Skeletal muscle cell (primary cell): ENCODE results near the gene OR10A5.
"Not testable (repeated sequence)": the region's sequence is repeated elsewhere in the genome, so short reads cannot be mapped to it uniquely, and the experiment has no call there.

Source experiments
- DNase-seq: peaks from one replicate; pipeline ENCODE4 v3.0.0-alpha.2; 2010; ENCODE audit warnings: low read depth
- H3K4me3 ChIP-seq: 2 replicates; pipeline ENCODE4 v1.5.1; 2011; ENCODE audit warnings: low read depth, mild to moderate bottlenecking, control low read depth, low read length, moderate library complexity

OR10A5 gene

GRCh38 chr11:6845383-6845782 lies at the start of gene OR10A5:
Gene OR10A5 (plus strand): TSS chr11:6845683. CDS start chr11:6845683, 0 bp downstream.
- no peak within 1 kb of the TSS for H3K4me3 ChIP-seq
- DNase-seq, result no peak

- DNase-seq, result no peak
- H3K4me3 ChIP-seq, result no peak within 1 kb of the TSS
Observed at GRCh38 chr11:6799402-6799801, 46.1 kb upstream of the OR10A5 start, which contains the start of gene OR6A2. Gene OR6A2 (minus strand): TSS chr11:6799689. CDS start chr11:6795708, 3,981 bp downstream.

- not testable (repeated sequence) for DNase-seq
Observed at GRCh38 chr11:6801075-6801474, 44.4 kb upstream of the OR10A5 start.

GRCh38 chr11:6812390-6813005 lies 33.0 kb upstream of the OR10A5 start:
- no peak for DNase-seq
- no peak overlapping the region for H3K4me3 ChIP-seq

More at GRCh38 chr11:6801075-6801474, 44.4 kb upstream of the OR10A5 start:
- H3K4me3 ChIP-seq, result not testable (repeated sequence)

GRCh38 chr11:6813656-6814055 lies 31.8 kb upstream of the OR10A5 start:
- no peak for DNase-seq
- no peak overlapping the region for H3K4me3 ChIP-seq

GRCh38 chr11:6817694-6818093 lies 27.8 kb upstream of the OR10A5 start:
- no peak for DNase-seq
- H3K4me3 ChIP-seq, result no peak overlapping the region

GRCh38 chr11:6818967-6819366 lies 26.5 kb upstream of the OR10A5 start:
- DNase-seq, result no peak
- H3K4me3 ChIP-seq, result no peak overlapping the region

GRCh38 chr11:6824136-6824823 lies 21.2 kb upstream of the OR10A5 start:
- DNase-seq, result no peak
- H3K4me3 ChIP-seq, result no peak overlapping the region

- no peak for DNase-seq
Observed at GRCh38 chr11:6825231-6825744, 20.2 kb upstream of the OR10A5 start.

GRCh38 chr11:6828103-6828502 lies 17.4 kb upstream of the OR10A5 start:
- DNase-seq, result no peak
- H3K4me3 ChIP-seq, result no peak overlapping the region

More at GRCh38 chr11:6825231-6825744, 20.2 kb upstream of the OR10A5 start:
- H3K4me3 ChIP-seq, result no peak overlapping the region

GRCh38 chr11:6833356-6833755 lies 12.1 kb upstream of the OR10A5 start:
- no peak for DNase-seq
- no peak overlapping the region for H3K4me3 ChIP-seq

- H3K4me3 ChIP-seq, result no peak overlapping the region
- no peak for DNase-seq
Observed at GRCh38 chr11:6834021-6834420, 11.5 kb upstream of the OR10A5 start.

- no peak for DNase-seq
- no peak overlapping the region for H3K4me3 ChIP-seq
Observed at GRCh38 chr11:6841694-6842093, 3.8 kb upstream of the OR10A5 start.

- DNase-seq, result no peak
- H3K4me3 ChIP-seq, result no peak overlapping the region
Observed at GRCh38 chr11:6843670-6844069, 1.8 kb upstream of the OR10A5 start.

- DNase-seq, result no peak
- H3K4me3 ChIP-seq, result no peak overlapping the region
Observed at GRCh38 chr11:6844356-6844755, 1.1 kb upstream of the OR10A5 start.

- no peak overlapping the region for H3K4me3 ChIP-seq
- DNase-seq, result no peak
Observed at GRCh38 chr11:6850526-6850925, 5.0 kb downstream of the OR10A5 start.

GRCh38 chr11:6854801-6855200 lies 9.3 kb downstream of the OR10A5 start:
- H3K4me3 ChIP-seq, DNase-seq: not testable (repeated sequence)

GRCh38 chr11:6855971-6856541 lies 10.6 kb downstream of the OR10A5 start:
- no peak overlapping the region for H3K4me3 ChIP-seq
- DNase-seq, result peak; percentile 13

GRCh38 chr11:6856871-6857270 lies 11.4 kb downstream of the OR10A5 start:
- no peak for DNase-seq
- H3K4me3 ChIP-seq, result no peak overlapping the region

GRCh38 chr11:6862961-6863360 lies 17.5 kb downstream of the OR10A5 start, which contains the start of gene OR10A2:
Gene OR10A2 (plus strand): TSS chr11:6863057. CDS start chr11:6869755, 6,698 bp downstream.
- peak; percentile 5 for DNase-seq
- H3K4me3 ChIP-seq, result no peak within 1 kb of the TSS
